Glutamatergic neuron (in vitro differentiated cells): ENCODE results near the gene PCDHGC5. TPM values are rescaled to one million over a fixed set of nuclear protein-coding genes. Genes with fewer than 3 reads are reported as not detected.

Experiments
- DNase-seq: peaks from one replicate; pipeline ENCODE4 v3.0.0; 2022
- H3K27ac Mint-ChIP-seq: one replicate; pipeline ENCODE4 v1.8.0; 2020; ENCODE audit warnings: mild to moderate bottlenecking, mixed read lengths, inconsistent platforms; ENCODE audit not compliant: unreplicated experiment
- H3K27me3 Mint-ChIP-seq: one replicate; pipeline ENCODE4 v1.8.0; 2020; ENCODE audit warnings: mild to moderate bottlenecking, moderate library complexity, mixed read lengths, inconsistent platforms; ENCODE audit not compliant: unreplicated experiment
- H3K36me3 Mint-ChIP-seq: one replicate; pipeline ENCODE4 v1.8.0; 2020; ENCODE audit warnings: mild to moderate bottlenecking, mixed read lengths, inconsistent platforms; ENCODE audit not compliant: unreplicated experiment
- H3K4me1 Mint-ChIP-seq: one replicate; pipeline ENCODE4 v1.8.0; 2020; ENCODE audit warnings: mild to moderate bottlenecking, low read depth, mixed read lengths, inconsistent platforms; ENCODE audit not compliant: unreplicated experiment
- H3K4me3 Mint-ChIP-seq: one replicate; pipeline ENCODE4 v1.8.0; 2020; ENCODE audit warnings: mild to moderate bottlenecking, mixed read lengths, inconsistent platforms; ENCODE audit not compliant: unreplicated experiment
- H3K9me3 Mint-ChIP-seq: one replicate; pipeline ENCODE4 v1.8.0; 2020; ENCODE audit warnings: mild to moderate bottlenecking, moderate library complexity, mixed read lengths, inconsistent platforms; ENCODE audit not compliant: unreplicated experiment
- CTCF ChIP-seq: fragments of 200-600 bp; sonication (generic); IDR thresholded peaks from one replicate; pipeline ENCODE4 v1.5.0; 2021; ENCODE audit not compliant: partially characterized antibody, unreplicated experiment
- total RNA-seq: library from RNA; stranded (reverse); fragmentation: NEBNext Ultra II Directional; extraction: Animal tissue kit (Norgen Biotek cat#: 25700); gene quantifications from one replicate; pipeline ENCODE4 v1.2.1, GENCODE V29; 2021; ENCODE audit not compliant: unreplicated experiment

The PCDHGC5 gene
- total RNA-seq, 1 donor from 2014 or later, result 4.0 TPM

DNA sequence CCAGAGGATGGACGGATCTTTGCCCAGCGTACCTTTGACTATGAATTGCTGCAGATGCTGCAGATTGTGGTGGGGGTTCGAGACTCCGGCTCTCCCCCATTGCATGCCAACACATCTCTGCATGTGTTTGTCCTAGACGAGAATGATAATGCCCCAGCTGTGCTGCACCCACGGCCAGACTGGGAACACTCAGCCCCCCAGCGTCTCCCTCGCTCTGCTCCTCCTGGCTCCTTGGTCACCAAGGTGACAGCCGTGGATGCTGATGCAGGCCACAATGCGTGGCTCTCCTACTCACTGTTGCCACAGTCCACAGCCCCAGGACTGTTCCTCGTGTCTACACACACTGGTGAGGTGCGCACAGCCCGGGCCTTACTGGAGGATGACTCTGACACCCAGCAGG is 1.9 kb downstream of the PCDHGC5 start:
- no peak for TF ChIP-seq CTCF
- Mint-ChIP-seq H3K36me3 (peaks cover 11% of the 10 kb centered on the region), H3K4me3 (peak overlapping the region; percentile 12), H3K9me3 (peaks cover 10% of the 10 kb centered on the region), H3K27ac (no peak overlapping the region), H3K4me1 (peaks cover 33% of the 10 kb centered on the region), H3K27me3 (peaks cover 16% of the 10 kb centered on the region)
- no peak for DNase-seq

GRCh38 chr5:141491323-141492167 is 2.7 kb downstream of the PCDHGC5 start:
- H3K4me3 Mint-ChIP-seq, result peak overlapping the region; percentile 55

GRCh38 chr5:141492168-141492885 is 3.4 kb downstream of the PCDHGC5 start:
- peak overlapping the region; percentile 55 for H3K4me3 Mint-ChIP-seq
- H3K36me3 Mint-ChIP-seq, result peaks cover 6% of the 10 kb centered on the region
- peaks cover 8% of the 10 kb centered on the region for H3K9me3 Mint-ChIP-seq
- no peak for DNase-seq
- no peak overlapping the region for H3K27ac Mint-ChIP-seq
- peaks cover 16% of the 10 kb centered on the region for H3K27me3 Mint-ChIP-seq
- peaks cover 31% of the 10 kb centered on the region for H3K4me1 Mint-ChIP-seq
- no peak for TF ChIP-seq CTCF

More at GRCh38 chr5:141491323-141492167, 2.7 kb downstream of the PCDHGC5 start:
- Mint-ChIP-seq H3K4me1 (peaks cover 34% of the 10 kb centered on the region), H3K27me3 (peaks cover 16% of the 10 kb centered on the region), H3K9me3 (peaks cover 10% of the 10 kb centered on the region), H3K36me3 (peaks cover 8% of the 10 kb centered on the region), H3K27ac (no peak overlapping the region)
- DNase-seq, result no peak
- TF ChIP-seq CTCF, result no peak

DNA sequence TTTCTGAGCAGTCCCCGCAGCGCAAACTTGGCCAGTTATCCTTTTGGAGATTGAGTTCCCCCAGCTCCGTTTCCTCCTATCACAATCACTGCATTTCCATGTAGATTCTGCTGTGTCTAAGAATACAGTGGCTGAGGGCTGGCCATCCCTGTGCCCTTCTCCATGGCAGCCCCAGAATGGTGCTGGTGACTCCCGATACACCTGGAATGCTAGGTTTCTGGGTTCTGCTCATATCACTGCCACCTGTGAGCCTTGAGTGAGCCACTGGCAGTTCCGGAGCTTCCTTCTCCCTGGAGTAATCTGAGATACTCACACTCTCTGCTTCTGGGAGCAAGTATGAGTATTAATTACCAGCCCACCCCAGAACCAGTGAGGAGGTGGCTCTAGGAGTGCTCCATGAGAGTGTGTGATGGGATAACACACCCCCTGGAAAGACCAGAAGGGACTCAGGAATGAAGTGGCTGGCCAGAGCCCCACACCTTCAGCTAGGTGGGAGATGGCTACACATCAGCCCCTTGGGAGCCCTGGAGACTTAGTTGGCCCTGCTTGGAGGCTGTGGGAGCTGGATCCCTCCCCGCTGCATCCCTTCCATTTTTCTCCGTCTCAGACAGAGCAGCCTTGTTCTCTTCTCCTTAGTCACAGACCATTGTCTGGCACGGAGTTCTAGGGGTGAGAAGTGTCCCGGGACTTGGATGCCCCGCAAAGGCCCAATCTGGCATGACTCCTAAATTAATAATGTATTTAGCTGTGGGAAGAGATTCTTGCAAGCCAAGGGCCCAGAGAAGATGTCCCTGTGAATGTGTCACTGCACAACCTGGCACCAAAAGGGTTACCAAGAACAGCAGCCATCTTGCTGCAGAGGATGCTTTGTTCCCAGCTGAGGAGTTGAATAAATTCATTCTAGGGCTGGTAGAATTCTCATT is 4.9 kb downstream of the PCDHGC5 start:
- TF ChIP-seq CTCF, result no peak
- H3K4me1 Mint-ChIP-seq, result peaks cover 36% of the 10 kb centered on the region
- H3K9me3 Mint-ChIP-seq, result peaks cover 6% of the 10 kb centered on the region
- H3K27me3 Mint-ChIP-seq, result peaks cover 18% of the 10 kb centered on the region
- H3K27ac Mint-ChIP-seq, result peak overlapping the region; percentile 69
- DNase-seq, result no peak
- no peak overlapping the region for H3K4me3 Mint-ChIP-seq
- H3K36me3 Mint-ChIP-seq, result no peaks in the 10 kb centered on the region
